Fibroblast of lung (primary cell): ENCODE measurements around the gene MUSTN1.

Experiments
- EZH2 ChIP-seq: IDR thresholded peaks from 2 replicates; pipeline ENCODE4 v1.5.1; 2012; ENCODE audit warnings: low read length, control low read depth, mild to moderate bottlenecking; ENCODE audit errors: missing control alignments
- TF ChIP-seq, protein P1 (sequence below), 2 donors: IDR thresholded peaks in 1 of 2; conservative IDR thresholded peaks in 1 of 2; 1 replicate in 1 of 2; 2 replicates in 1 of 2; pipeline ENCODE4 v1.5.1; 2011 to 2012; ENCODE audit warnings: low read length in 2 of 2, control low read depth in 1 of 2, inconsistent platforms in 1 of 2, low read depth in 1 of 2, mild to moderate bottlenecking in 1 of 2

DNA sequence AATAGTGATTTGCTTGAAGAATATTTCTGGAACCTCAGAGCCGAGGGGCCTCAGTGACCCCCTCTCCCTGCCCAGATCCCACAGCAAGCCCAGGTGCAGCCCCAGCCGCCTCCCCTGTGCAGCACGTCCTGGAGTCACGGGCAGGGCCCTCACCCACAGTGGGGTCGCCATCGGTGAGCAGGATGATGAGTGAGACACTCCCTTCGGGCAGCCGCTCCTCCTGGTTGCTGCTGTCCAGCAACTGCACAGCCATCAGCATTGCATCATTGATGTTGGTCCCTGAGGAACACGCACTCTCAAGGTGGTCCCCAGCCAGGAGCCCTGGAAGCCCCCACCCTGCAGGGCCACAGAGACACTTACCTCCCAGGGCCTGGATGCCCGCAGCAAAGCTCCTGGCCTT lies 10.8 kb downstream of the MUSTN1 start:
- TF ChIP-seq, protein P1, sequence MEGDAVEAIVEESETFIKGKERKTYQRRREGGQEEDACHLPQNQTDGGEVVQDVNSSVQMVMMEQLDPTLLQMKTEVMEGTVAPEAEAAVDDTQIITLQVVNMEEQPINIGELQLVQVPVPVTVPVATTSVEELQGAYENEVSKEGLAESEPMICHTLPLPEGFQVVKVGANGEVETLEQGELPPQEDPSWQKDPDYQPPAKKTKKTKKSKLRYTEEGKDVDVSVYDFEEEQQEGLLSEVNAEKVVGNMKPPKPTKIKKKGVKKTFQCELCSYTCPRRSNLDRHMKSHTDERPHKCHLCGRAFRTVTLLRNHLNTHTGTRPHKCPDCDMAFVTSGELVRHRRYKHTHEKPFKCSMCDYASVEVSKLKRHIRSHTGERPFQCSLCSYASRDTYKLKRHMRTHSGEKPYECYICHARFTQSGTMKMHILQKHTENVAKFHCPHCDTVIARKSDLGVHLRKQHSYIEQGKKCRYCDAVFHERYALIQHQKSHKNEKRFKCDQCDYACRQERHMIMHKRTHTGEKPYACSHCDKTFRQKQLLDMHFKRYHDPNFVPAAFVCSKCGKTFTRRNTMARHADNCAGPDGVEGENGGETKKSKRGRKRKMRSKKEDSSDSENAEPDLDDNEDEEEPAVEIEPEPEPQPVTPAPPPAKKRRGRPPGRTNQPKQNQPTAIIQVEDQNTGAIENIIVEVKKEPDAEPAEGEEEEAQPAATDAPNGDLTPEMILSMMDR (conservative IDR thresholded peaks at IDR 0.05 in 1 of 2, IDR thresholded peaks at IDR 0.05 in 1 of 2; ENCODE audit: low read depth in 1 of 2, low read length in 2 of 2) = no peak
- no peak for TF ChIP-seq EZH2
